T-cell (primary cell): ENCODE results near the gene SLC32A1. TPM values are rescaled to one million over a fixed set of nuclear protein-coding genes. Genes with fewer than 3 reads are reported as not detected.

Source experiments
- ATAC-seq, 4 experiments: fragments of 200-7000 bp in 3 of 4; fragments of 150-1000 bp in 1 of 4; cut with Tn5 transposase; replicated peaks in 1 of 4; 1 replicate in 3 of 4; 2 replicates in 1 of 4; pipeline ENCODE4 v1.10.0; 2021; ENCODE audit warnings: moderate library complexity in 3 of 4, mild to moderate bottlenecking in 2 of 4, moderate number of reproducible peaks in 1 of 4
- CTCF ChIA-PET, 2 donors: fragments of 300-600 bp; sonication (Branson Sonifier 250); formaldehyde crosslinking; loops; one replicate each; lab custom pipeline; 2022; ENCODE audit warnings: antibody characterized with exemption in 2 of 2; lab: Charles Lee
- POLR2A ChIA-PET, 2 donors: fragments of 300-600 bp; sonication (Branson Sonifier 250); formaldehyde crosslinking; loops; one replicate each; lab custom pipeline; 2022; ENCODE audit warnings: antibody characterized with exemption in 2 of 2; lab: Charles Lee
- DNase-seq, 35 experiments: peaks; one replicate each; pipeline versions ENCODE4 v3.0.0 to v3.0.0-alpha.2; 2013 to 2023
- H3K27ac ChIP-seq: one replicate; pipeline ENCODE4 v1.5.1; 2013; ENCODE audit warnings: low read length
- H3K27me3 ChIP-seq, 2 experiments: replicated peaks in 1 of 2; 1 replicate in 1 of 2; 2 replicates in 1 of 2; pipeline versions ENCODE4 v1.6.1 to v1.7.0; 2013; ENCODE audit warnings: low read length in 1 of 2, mixed read lengths in 1 of 2; ENCODE audit not compliant: control insufficient read depth in 2 of 2, insufficient read depth in 2 of 2; ENCODE audit errors: extremely low read depth in 1 of 2
- H3K36me3 ChIP-seq, 2 donors: 1 replicate in 1 of 2; 2 replicates in 1 of 2; pipeline versions ENCODE4 v1.6.1 to v1.7.0; 2013; ENCODE audit warnings: low read length in 1 of 2; ENCODE audit not compliant: control insufficient read depth in 2 of 2, insufficient read depth in 1 of 2; ENCODE audit errors: extremely low read depth in 1 of 2
- H3K4me1 ChIP-seq, 2 experiments: 1 replicate in 1 of 2; 2 replicates in 1 of 2; pipeline versions ENCODE4 v1.6.1 to v1.7.0; 2013; ENCODE audit warnings: low read length in 2 of 2, mixed read lengths in 1 of 2; ENCODE audit not compliant: insufficient read depth in 2 of 2, control insufficient read depth in 1 of 2; ENCODE audit errors: extremely low read depth in 1 of 2
- H3K4me3 ChIP-seq, 2 donors: 1 replicate in 1 of 2; 2 replicates in 1 of 2; pipeline versions ENCODE4 v1.5.1 to v1.7.0; 2013; ENCODE audit warnings: mild to moderate bottlenecking in 2 of 2, low read length in 1 of 2, moderate library complexity in 1 of 2; ENCODE audit not compliant: control insufficient read depth in 1 of 2; ENCODE audit errors: extremely low read depth in 1 of 2
- H3K9me3 ChIP-seq: 2 replicates; pipeline ENCODE4 v1.7.0; 2013
- H3K27ac Mint-ChIP-seq, 2 donors: one replicate each; pipeline ENCODE4 v1.8.0; 2020 to 2021; ENCODE audit warnings: mild to moderate bottlenecking in 2 of 2, mixed read lengths in 2 of 2
- H3K27me3 Mint-ChIP-seq, 2 donors: one replicate each; pipeline ENCODE4 v1.8.0; 2021 to 2022; ENCODE audit warnings: mixed read lengths in 2 of 2
- H3K36me3 Mint-ChIP-seq: one replicate; pipeline ENCODE4 v1.8.0; 2021; ENCODE audit warnings: mixed read lengths
- H3K4me1 Mint-ChIP-seq, 3 donors: one replicate each; pipeline ENCODE4 v1.8.0; 2020 to 2022; ENCODE audit warnings: mixed read lengths in 3 of 3, mild to moderate bottlenecking in 1 of 3
- H3K4me3 Mint-ChIP-seq, 3 donors: one replicate each; pipeline ENCODE4 v1.8.0; 2020 to 2022; ENCODE audit warnings: mild to moderate bottlenecking in 3 of 3, mixed read lengths in 3 of 3, moderate library complexity in 3 of 3
- H3K9me3 Mint-ChIP-seq, 3 donors: one replicate each; pipeline ENCODE4 v1.8.0; 2020 to 2022; ENCODE audit warnings: mixed read lengths in 3 of 3
- WGBS: methylation state at CpG from one replicate; pipeline ENCODE4 v1.1.5; 2013; ENCODE audit warnings: missing lambda C conversion rate; ENCODE audit not compliant: insufficient coverage; 5-methylcytosine and 5-hydroxymethylcytosine counted together
- total RNA-seq, 35 experiments: library from RNA in 6 of 35; stranded (reverse) in 6 of 35; fragments of 120-200 nt in 1 of 35; gene quantifications; one replicate each; pipeline versions ENCODE4 v1.2.1 to v1.2.4 and lab custom pipeline; 2013 to 2026

SLC32A1 gene
- total RNA-seq, 5 donors from 2014 or later (not counting 1 experiment from before 2014, with no cell fraction given): not detected

GRCh38 chr20:38685853-38686473 is 38.3 kb upstream of the SLC32A1 start:
- no peak overlapping the region for H3K27ac ChIP-seq
- H3K4me3 ChIP-seq: no peak overlapping the region
- Mint-ChIP-seq H3K36me3 (no peaks in the 10 kb centered on the region), H3K4me3 (no peak overlapping the region), H3K27me3 (peaks cover 64 to 73% of the 10 kb centered on the region in 2 donors), H3K9me3 (peaks cover 0 to 6% (median 5%) of the 10 kb centered on the region in 3 donors), H3K27ac (no peak overlapping the region), H3K4me1 (no peaks in the 10 kb centered on the region)
- H3K36me3 ChIP-seq: no peaks in the 10 kb centered on the region
- ATAC-seq (no peak), DNase-seq (peak in 26 of 35 experiments; percentile 12 to 55 (median 32))
- no peaks in the 10 kb centered on the region for H3K9me3 ChIP-seq
- CTCF ChIA-PET: no interaction called here
- H3K4me1 ChIP-seq: no peaks in the 10 kb centered on the region
- WGBS: 4% methylated on average over 11 of the region's 14 CpGs
- POLR2A ChIA-PET: no interaction called here
- peaks cover 0 to 23% of the 10 kb centered on the region in 2 experiments for H3K27me3 ChIP-seq

GRCh38 chr20:38692436-38693411 is 31.6 kb upstream of the SLC32A1 start:
- Histone ChIP-seq H3K9me3 (no peaks in the 10 kb centered on the region), H3K4me3 (no peak overlapping the region), H3K27ac (no peak overlapping the region), H3K36me3 (no peaks in the 10 kb centered on the region), H3K27me3 (peaks cover 0 to 28% of the 10 kb centered on the region in 2 experiments), H3K4me1 (no peaks in the 10 kb centered on the region)
- H3K4me3 Mint-ChIP-seq: no peak overlapping the region
- ChIA-PET CTCF (interaction anchor here (0.5 to 0.7 kb wide), 2 partner anchors 75 to 156 kb away, joined by 3 read pairs; no protein-coding TSS in a partner anchor), POLR2A (interaction anchor here in 1 of 2 donors (0.6 kb wide), 1 partner anchor 46 kb away, joined by 6 read pairs; no protein-coding TSS in a partner anchor)
- no peak overlapping the region for H3K27ac Mint-ChIP-seq
- H3K27me3 Mint-ChIP-seq: peaks cover 37 to 45% of the 10 kb centered on the region in 2 donors
- DNase-seq (peak in 26 of 35 experiments; percentile 13 to 72 (median 40)), ATAC-seq (no peak)
- WGBS: 21% methylated on average over 8 of the region's 13 CpGs
- peaks cover 0 to 9% (median 4%) of the 10 kb centered on the region in 3 donors for H3K9me3 Mint-ChIP-seq
- H3K4me1 Mint-ChIP-seq: no peaks in the 10 kb centered on the region
- H3K36me3 Mint-ChIP-seq: no peaks in the 10 kb centered on the region

- WGBS: 70% methylated on average over 9 of the region's 9 CpGs
- CTCF ChIA-PET: no interaction called here
Measured at GRCh38 chr20:38697306-38697705, 27.0 kb upstream of the SLC32A1 start.

GRCh38 chr20:38698541-38698940 is 25.7 kb upstream of the SLC32A1 start:
- Histone ChIP-seq H3K4me3 (no peak overlapping the region), H3K27ac (no peak overlapping the region), H3K4me1 (no peaks in the 10 kb centered on the region), H3K27me3 (peaks cover 0 to 39% of the 10 kb centered on the region in 2 experiments), H3K36me3 (no peaks in the 10 kb centered on the region), H3K9me3 (no peaks in the 10 kb centered on the region)
- POLR2A ChIA-PET: no interaction called here
- H3K4me3 Mint-ChIP-seq: no peak overlapping the region
- H3K27me3 Mint-ChIP-seq: peaks cover 24 to 44% of the 10 kb centered on the region in 2 donors
- H3K9me3 Mint-ChIP-seq: no peaks in the 10 kb centered on the region
- no peak for DNase-seq
- H3K27ac Mint-ChIP-seq: no peak overlapping the region
- CTCF ChIA-PET: no interaction called here
- no peaks in the 10 kb centered on the region for H3K36me3 Mint-ChIP-seq
- no peaks in the 10 kb centered on the region for H3K4me1 Mint-ChIP-seq
- no peak for ATAC-seq
- 81% methylated on average over 14 of the region's 15 CpGs for WGBS

More at GRCh38 chr20:38697306-38697705, 27.0 kb upstream of the SLC32A1 start:
- Mint-ChIP-seq H3K4me3 (no peak overlapping the region), H3K9me3 (peaks cover 0 to 3% (median 3%) of the 10 kb centered on the region in 3 donors), H3K27ac (no peak overlapping the region), H3K4me1 (no peaks in the 10 kb centered on the region), H3K36me3 (no peaks in the 10 kb centered on the region), H3K27me3 (peaks cover 17 to 34% of the 10 kb centered on the region in 2 donors)
- ATAC-seq: no peak
- no peaks in the 10 kb centered on the region for H3K4me1 ChIP-seq
- H3K4me3 ChIP-seq: no peak overlapping the region
- peaks cover 0 to 42% of the 10 kb centered on the region in 2 experiments for H3K27me3 ChIP-seq
- POLR2A ChIA-PET: no interaction called here
- no peaks in the 10 kb centered on the region for H3K36me3 ChIP-seq
- no peak for DNase-seq
- H3K27ac ChIP-seq: no peak overlapping the region
- no peaks in the 10 kb centered on the region for H3K9me3 ChIP-seq

- ATAC-seq: no peak
- H3K4me1 ChIP-seq: no peaks in the 10 kb centered on the region
- WGBS: 61% methylated on average over 3 of the region's 4 CpGs
- Mint-ChIP-seq H3K36me3 (no peaks in the 10 kb centered on the region), H3K4me1 (no peaks in the 10 kb centered on the region), H3K27ac (no peak overlapping the region), H3K4me3 (no peak overlapping the region), H3K27me3 (peaks cover 22 to 44% of the 10 kb centered on the region in 2 donors), H3K9me3 (no peaks in the 10 kb centered on the region)
- H3K27me3 ChIP-seq: peaks cover 0 to 41% of the 10 kb centered on the region in 2 experiments
- no peaks in the 10 kb centered on the region for H3K9me3 ChIP-seq
- no peak overlapping the region for H3K27ac ChIP-seq
- DNase-seq: no peak
- ChIA-PET POLR2A (no interaction called here), CTCF (no interaction called here)
- no peak overlapping the region for H3K4me3 ChIP-seq
- no peaks in the 10 kb centered on the region for H3K36me3 ChIP-seq
Measured at GRCh38 chr20:38700141-38700540, 24.1 kb upstream of the SLC32A1 start.

GRCh38 chr20:38700926-38701325 is 23.4 kb upstream of the SLC32A1 start:
- CTCF ChIA-PET: no interaction called here
- Mint-ChIP-seq H3K36me3 (no peaks in the 10 kb centered on the region), H3K27me3 (peaks cover 20 to 37% of the 10 kb centered on the region in 2 donors), H3K9me3 (no peaks in the 10 kb centered on the region), H3K27ac (no peak overlapping the region), H3K4me1 (no peaks in the 10 kb centered on the region), H3K4me3 (no peak overlapping the region)
- Histone ChIP-seq H3K4me3 (no peak overlapping the region), H3K4me1 (no peaks in the 10 kb centered on the region), H3K27me3 (peaks cover 4 to 44% of the 10 kb centered on the region in 2 experiments), H3K36me3 (no peaks in the 10 kb centered on the region), H3K9me3 (no peaks in the 10 kb centered on the region), H3K27ac (no peak overlapping the region)
- no peak for ATAC-seq
- no peak for DNase-seq
- POLR2A ChIA-PET: no interaction called here
- WGBS: 60% methylated on average over 3 of the region's 3 CpGs
